Stimulated activated naive CD4-positive, alpha-beta T cell (primary cell): ENCODE measurements around the gene GFPT2.

ENCODE experiments used
- DNase-seq, 6 experiments: peaks; one replicate each; lab custom pipeline; 2025; lab: John Stamatoyannopoulos, UW

GFPT2 gene

DNA sequence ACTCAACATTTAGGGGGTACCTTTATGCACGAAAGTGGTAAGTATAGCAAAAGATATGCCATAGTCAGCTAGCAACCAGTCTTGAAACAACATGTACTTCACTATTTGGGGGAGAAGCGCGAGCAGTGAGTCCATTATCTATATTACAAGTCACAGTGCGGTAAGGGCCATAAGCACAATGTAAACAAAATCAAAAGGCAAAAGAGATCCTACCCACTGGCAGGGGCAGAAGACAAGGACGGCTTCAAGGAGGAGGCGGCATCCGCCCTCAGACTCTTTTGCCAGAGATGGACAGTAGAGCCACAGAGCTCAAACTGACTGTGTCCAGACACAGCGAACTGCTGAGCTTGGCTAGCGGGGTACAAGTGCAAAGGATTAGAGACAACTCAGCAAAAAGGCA is 70.9 kb downstream of the GFPT2 start:
- no peak for DNase-seq

DNA sequence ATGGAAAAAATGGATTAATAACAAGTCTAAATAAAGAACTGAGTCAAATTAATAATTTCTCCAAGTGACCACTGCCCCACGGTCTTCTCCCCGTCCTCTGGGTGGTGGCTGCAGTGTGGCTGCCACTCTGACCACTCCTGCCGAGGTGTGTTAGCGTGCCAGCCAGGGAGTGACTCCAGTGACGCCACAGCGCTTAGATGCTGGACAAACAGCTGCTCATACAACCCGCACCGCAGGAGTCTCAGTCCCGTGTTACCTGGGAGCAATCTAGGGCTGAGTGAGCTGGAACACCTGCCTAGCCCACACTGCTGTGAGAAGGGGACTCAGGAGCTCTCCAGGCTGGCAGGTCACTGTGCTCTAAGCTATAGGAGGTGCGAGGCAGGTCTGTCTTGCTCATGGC is 71.4 kb downstream of the GFPT2 start:
- no peak for DNase-seq

DNA sequence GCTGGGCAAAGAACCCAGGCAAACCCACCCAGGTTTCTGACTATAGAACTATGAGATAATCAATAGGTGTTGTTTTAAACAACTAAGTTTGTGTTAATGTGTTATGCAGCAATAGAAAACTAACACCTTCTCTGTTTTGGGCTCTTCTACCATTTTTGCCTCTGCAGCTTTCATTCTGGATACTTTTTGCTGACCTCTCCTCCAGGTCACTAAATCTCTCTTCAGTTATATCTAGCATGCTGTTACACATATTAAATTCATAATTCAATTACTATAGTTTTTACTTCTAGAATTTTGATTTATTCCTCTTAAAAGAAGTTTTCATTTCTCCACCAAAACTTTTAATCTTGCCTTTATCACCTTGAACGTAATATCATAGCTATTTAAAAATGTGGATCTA is 78.4 kb downstream of the GFPT2 start:
- no peak for DNase-seq

DNA sequence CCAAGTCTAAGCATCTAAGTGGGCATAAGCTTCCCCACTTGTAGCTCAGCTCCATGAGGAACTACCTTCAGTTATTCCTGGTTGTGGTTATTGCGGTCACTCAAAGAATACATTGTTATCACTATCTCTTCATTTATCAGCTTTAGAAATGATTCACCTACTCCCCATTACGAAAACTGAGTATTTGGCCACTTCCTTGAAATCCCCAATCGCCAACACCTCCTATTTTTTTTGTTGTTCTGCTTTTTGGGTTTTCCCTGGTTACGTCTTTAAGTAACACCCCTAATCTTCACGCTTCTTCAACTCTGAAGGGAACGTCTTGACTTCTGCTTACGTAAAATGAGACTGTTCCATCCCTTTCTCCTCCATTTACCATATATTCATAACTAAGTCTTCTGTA is 81.9 kb downstream of the GFPT2 start:
- no peak for DNase-seq

DNA sequence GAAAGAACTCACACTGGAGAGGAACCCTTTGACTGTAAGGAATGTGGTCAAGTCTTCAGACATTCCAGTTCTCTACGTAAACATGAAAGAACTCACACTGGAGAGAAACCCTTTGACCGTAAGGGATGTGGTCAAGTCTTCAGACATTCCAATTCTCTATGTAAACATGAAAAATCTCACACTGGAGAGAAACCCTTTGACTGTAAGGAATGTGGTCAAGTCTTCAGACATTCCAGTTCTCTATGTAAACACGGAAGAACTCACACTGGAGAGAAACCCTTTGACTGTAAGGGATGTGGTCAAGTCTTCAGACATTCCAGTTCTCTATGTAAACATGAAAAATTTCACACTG is 93.9 kb downstream of the GFPT2 start:
- DNase-seq = no peak

DNA sequence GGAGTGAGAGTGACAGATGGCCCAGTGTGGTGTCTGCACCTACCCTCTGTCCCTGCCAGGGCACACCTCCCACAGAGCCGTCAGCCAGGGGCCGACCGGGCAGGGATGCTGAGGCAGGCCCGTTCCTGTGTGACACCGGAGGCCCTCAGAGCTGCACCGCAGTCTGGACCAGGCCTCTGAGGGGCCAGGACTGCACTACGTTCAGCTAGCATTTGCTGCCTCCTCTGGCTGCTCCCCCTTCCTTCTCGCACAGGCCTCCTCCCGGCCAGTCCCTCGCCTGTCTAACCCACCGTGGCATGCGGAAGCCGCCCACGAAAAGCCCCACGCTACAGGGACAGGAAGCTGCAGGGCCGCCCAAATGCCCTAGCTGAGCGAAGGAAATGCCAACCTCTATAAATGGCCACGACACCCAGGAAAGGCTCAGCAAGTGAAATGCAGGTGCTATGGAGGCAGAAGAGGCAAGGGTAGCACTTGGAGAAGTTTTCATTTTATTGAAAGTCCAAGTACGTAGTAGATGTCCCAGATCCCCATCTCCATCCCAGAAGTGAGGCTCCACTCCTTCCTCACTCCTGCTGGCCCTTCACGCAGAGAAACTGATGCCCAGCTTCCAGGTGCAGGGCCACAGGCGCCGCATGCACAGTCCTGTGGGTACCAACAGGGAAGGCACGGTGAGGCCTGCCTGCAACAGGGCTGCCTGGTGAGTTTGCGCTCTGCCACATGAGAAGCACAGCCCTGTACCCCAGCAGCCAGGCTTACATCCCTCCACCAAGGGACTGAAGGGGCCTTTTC is 99.9 kb downstream of the GFPT2 start:
- no peak for DNase-seq

DNA sequence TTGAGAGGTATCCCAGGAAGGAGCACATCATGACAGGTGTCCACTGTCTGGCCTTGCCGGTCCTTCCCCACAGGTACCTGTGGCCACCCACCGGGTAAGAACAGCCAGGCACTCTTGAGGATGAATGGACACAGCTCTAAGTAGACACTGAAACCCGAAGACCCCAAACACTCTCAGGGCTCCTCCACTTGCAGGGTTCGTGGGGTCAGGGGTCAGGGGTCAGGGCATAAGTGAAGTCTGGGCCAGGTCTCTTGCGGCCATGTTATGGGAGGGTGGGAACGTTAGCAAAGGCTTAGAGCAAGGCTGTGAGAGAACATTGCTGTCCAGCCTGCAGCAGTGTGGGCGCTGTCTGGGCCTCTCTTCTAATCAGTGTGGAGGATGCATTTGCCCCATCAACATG is 101.2 kb downstream of the GFPT2 start:
- DNase-seq = no peak

DNA sequence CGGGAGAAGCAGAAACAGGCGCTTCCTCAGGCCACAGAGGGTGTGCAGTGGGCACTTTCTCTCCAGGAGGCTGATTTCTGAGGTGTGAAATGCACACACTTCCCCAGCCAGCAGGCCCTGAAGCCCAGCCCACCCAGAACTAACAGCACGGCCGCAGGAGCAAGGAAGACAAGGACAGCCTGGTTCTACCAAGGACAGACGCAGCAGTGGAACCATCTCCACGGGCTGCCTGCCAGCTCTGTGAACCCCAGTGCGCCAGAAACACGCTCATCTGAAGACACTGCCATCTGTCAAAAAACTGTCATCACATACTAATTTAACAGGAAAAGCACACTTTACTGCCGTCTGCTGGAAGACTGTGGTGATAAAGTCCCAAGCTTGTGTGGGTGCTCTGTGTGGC is 102.0 kb downstream of the GFPT2 start:
- DNase-seq = no peak
